HL-60/S4 treated with phorbol 12-myristate 13-acetate at 8.2 ng/mL for 4 days and 3 days (cell line): ENCODE measurements around the gene PPID.

Experiments
- in situ Hi-C: fragments of 300-500 bp; cut with MboI; formaldehyde crosslinking; loops from 2 replicates; pipeline ENCODE4 v1.15.0; 2022; ENCODE audit warnings: low sequenced_read_pairs

Gene PPID

DNA sequence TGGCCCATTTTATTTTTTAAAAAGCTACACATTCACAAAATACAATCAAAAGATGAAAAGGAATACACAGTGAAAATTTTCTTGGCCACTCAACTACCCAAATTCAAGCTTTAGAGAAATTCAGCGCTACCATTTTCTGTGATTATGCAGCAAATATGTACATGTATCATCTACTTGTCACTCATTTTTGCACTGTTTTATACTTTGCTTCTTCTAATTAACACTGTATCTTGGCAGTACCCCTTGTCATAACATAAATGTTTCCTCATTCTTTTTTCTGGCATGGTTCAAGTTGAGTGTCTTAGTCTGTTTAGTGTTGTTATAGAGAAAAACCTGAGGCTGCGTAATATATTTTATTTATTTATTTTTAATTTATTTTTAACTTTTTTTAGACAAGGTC lies 15.7 kb upstream of the PPID start:
- in situ Hi-C loops: loop anchor here (10.0 kb wide), 1 partner anchor 116 kb away; no protein-coding TSS in a partner anchor

DNA sequence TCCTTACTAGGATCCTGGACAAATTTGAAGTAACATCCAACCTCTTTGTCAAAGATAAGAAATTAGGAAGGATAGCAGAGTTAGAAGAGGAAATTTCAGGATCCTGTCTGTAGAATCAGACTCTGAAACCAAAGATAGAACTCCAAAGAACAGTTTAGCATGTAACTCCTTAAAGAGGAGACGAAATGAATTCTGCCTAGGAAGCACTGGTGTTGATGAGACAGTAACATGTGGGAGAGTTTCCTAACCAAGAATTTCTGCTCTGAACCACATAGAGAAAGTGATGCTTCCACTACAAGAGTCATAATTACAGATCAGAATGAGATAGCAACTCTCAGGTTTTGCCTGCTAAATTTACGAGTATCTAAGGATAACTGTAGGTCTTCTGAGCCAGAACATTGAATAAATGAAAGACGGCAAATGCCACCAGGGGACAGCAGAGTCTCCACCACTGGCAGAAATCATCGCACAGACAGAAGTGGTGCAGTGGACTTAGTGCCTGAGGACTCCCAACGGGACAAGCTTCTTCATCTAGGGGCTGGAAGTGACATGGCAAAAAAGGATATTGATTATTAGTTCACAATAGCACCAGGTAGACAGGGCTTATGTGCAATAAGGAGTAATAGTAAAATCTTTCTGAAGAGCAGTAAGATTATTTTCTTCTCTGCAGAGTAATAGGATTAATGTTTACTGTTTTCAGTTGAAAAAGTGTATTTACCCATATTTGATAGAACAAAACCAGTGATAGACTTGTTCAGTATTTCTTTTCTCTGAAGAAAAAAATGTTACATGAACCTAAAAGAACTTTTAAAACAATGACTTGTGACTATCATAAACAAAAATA lies 6.7 kb upstream of the PPID start:
- in situ Hi-C loops: loop anchor here (10.0 kb wide), 1 partner anchor 125 kb away; no protein-coding TSS in a partner anchor

DNA sequence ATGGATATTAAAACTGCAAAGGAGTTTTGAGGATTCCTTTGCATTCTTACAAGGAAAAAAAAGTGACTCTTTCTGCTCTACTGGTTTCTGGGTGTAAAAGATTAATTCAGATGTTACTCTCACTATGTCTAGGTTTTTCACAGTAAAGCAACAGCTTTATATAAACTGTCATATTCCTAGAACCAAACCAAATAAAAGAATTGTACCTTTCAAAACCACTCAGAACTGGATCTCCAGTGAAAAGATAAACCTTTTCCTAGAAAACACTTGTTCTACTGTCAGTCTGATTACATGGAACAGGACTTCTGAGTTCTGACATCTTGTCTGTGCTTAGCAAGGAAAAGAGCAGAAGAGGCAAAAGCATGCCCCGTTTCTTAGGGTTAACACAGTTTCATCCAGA lies 5.0 kb upstream of the PPID start:
- in situ Hi-C loops: no loop called here

GRCh38 chr4:158726633-158727032 lies 3.4 kb upstream of the PPID start:
- in situ Hi-C loops: no loop called here

DNA sequence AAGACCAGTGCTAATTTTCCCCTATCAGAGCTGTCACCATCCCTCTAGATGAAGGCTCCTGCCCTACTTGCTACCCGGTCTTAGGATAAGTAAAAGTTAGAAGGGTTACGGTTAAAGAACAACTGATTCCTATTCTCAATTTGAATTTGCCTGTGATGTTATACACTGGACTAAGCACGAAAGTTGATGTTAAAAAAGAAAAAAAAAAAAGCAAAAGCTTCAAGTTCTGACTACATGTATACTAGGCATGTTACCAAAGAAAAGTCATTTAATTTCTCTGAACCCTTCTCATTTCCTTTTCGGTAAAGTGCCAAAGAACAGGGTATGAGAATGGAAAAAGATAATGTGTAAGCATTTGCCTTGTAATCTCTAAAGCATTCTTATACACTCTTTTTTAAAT lies 1.4 kb upstream of the PPID start:
- in situ Hi-C loops: loop anchor here (25.0 kb wide), 1 partner anchor 463 kb away; no protein-coding TSS in a partner anchor

GRCh38 chr4:158722291-158722916 lies 792 bp downstream of the PPID start:
- in situ Hi-C loops: loop anchor here (25.0 kb wide), 1 partner anchor 465 kb away; no protein-coding TSS in a partner anchor

- in situ Hi-C loops: loop anchor here (25.0 kb wide), 1 partner anchor 466 kb away; no protein-coding TSS in a partner anchor
These were observed 1.5 kb downstream of the PPID start for GRCh38 chr4:158721680-158722079.

- in situ Hi-C loops: loop anchor here (25.0 kb wide), 1 partner anchor 471 kb away; no protein-coding TSS in a partner anchor
These were observed 7.4 kb downstream of the PPID start for GRCh38 chr4:158715802-158716201.

- in situ Hi-C loops: loop anchor here (25.0 kb wide), 1 partner anchor 472 kb away; no protein-coding TSS in a partner anchor
These were observed 8.3 kb downstream of the PPID start for GRCh38 chr4:158714937-158715336.

DNA sequence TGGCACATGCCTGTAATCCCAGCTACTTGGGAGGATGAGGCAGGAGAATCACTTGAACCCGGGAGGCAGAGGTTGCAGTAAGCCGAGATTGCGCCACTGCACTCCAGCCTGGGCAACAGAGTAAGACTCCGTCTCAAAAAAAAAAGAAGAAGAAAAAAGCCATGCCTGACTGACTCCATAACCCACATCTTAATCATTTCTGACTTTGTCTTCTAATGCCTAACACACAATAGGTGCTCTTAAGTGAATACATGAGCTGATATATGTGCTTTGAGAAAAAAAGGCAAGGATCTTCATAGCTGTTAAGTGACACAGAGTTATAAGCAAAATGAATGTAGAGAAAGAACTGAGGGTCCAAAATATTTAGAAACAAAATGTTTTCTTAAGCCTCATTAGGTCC lies 10.6 kb downstream of the PPID start:
- in situ Hi-C loops: loop anchor here (25.0 kb wide), 1 partner anchor 475 kb away; no protein-coding TSS in a partner anchor

DNA sequence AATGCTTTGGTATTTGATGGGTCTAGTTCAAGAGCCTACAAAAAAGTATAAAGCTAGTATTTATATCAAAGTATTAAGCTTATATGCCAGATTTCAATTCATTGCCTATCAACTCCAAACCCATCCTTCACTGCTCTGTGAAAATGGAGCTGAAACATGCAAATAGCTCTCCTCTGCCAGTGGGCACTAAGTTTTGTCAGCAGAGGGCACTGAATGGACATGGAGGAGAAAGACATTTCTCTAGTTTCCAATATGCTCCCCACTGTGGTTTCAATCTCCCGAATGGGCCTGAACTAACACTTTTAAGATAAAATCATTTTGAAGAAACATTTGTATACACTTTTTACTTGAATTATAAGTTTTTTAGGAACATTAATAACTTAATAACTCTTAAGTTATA lies 12.4 kb downstream of the PPID start:
- in situ Hi-C loops: loop anchor here (25.0 kb wide), 1 partner anchor 476 kb away; no protein-coding TSS in a partner anchor

DNA sequence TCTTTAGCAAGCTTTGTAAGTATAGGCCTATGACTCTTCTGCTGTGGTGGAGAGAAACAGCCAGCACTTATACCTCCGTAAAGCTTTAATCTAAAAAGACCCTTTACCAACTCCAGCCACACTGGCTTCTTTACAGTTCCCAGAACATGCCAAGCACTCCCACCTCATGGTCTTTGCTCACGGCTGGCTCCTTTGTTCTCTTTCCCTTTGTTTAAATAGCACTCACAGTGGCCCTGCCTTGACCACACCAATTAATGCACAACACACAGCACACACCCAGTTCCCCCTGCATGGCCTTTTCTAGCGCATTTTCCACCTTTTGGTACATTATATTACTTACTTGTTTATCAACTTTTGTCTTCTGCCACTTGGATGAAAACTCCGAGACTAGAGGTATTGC lies 18.9 kb downstream of the PPID start:
- in situ Hi-C loops: loop anchor here (25.0 kb wide), 1 partner anchor 483 kb away; no protein-coding TSS in a partner anchor

DNA sequence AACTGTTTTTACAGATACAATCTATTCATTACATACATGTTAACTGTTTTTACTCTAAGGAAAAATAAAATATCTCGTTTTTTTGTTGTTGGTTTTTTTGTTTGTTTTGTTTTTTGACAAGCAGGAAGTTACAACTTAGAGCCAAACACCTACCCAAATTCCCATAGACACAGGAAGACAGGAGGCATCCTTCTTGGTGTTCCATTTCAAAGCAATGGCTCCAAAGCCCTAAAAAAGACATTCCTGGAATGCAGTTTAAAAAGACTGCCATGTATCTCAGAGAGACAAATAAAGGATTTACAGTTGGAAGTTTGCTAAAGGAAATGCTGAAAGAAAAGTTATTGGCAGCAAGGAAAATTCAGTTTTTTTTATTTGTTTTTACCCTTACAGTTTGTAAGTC lies 34.4 kb downstream of the PPID start:
- in situ Hi-C loops: no loop called here

- in situ Hi-C loops: no loop called here
These were observed 41.1 kb downstream of the PPID start for GRCh38 chr4:158682066-158682465.

DNA sequence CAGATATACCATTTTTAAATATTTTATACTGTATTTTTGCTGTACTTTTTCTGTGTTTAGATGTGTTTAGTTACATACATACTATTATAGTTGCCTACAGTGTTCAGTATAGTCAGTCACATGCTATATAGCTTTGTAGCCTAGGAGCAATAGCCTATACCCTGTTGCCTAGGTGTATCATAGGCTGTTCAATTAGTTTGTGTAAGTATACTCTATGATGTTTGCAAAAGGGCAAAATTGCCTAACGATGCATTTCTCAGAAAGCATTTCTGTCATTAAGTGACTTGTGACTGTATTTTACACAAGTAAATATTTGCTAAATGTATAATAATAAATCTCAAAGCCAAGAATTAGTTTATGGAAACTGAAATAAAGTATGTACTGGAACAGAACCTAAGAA lies 41.6 kb downstream of the PPID start:
- in situ Hi-C loops: no loop called here

- in situ Hi-C loops: no loop called here
These were observed 44.4 kb downstream of the PPID start for GRCh38 chr4:158678767-158679166.

DNA sequence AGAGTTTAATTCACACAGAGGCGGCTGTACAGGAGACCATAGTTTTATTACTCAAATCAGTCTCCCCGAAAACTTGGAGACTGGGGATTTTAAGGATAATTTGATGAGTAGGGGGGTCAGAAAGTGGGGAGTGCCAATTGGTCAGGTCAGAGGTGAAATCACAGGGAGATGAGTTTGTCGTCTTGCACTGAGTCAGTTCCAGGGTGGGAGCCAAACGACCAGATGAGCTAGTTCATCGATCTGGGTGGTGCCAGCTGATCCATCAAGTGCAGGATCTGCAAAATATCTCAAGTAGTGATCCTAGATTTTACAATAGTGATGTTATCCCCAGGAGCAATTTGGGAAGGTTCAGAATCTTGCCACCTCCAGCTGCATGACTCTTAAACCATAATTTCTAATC lies 47.1 kb downstream of the PPID start:
- in situ Hi-C loops: no loop called here

DNA sequence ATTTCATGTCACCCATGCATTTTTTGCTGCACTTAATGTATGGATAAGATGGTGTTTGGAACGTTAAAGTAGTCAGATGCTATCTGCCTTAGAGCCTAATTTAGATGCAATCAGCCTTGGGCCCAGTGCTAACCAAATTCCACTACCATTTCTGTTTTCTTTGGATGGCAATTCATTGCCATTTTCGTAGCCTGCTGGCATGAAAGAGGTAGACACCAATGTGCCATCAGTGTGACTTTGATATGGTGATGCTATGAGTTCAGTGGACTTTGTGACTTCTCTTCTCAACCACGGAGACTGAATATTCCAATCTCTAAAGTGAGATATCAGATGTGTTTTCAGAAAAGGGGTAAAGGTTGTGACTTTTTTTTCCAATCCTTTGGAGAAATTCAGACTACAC lies 49.6 kb downstream of the PPID start:
- in situ Hi-C loops: no loop called here

DNA sequence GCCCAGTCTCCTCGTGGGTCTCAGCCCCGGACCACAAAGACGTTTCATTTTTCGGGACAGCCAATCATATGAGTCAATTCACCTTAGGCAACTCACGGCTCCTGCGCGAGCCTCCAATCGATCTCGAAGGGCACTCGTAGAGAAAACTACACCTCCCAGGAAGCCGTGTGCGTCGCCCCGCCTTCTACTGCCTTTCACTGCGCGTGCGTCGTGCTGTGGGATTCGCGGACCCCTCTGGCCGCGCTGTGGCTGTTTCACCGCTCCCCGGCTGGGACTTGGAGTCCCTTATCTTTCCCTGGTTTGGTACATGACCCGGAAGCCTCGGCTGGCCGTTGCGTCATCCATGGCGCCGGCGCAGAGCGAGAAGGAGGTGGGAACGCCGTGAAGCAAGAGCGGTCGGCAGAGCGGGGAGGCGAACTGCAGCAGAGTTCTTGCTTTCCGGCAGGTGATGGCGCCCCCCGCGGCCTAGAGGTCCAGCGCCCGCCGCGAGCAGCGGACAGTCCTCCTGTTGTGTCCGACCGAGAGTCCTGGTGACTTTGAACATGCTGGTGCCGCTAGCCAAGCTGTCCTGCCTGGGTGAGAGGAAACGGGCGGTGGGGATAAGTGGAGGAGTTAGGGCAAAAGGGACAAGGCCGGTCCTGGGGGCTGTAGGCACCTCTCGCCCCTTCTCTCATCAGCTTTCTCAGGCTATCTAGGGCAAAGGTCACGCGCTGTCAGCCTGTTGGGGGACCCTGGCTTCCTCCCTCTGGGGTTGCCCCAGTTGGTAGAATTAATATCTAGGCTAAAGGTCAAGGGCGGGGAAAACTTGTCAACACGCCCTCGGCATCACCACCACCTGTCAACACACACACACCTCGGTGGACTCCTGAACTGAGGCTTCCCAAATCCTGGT lies 51.0 kb downstream of the PPID start, which contains the start of gene ETFDH:
Gene ETFDH, plus strand, starts transcription at position 382 of the 892 bp plus-strand sequence. Its CDS starts 161 bp downstream, at position 543.
- in situ Hi-C loops: no loop called here

DNA sequence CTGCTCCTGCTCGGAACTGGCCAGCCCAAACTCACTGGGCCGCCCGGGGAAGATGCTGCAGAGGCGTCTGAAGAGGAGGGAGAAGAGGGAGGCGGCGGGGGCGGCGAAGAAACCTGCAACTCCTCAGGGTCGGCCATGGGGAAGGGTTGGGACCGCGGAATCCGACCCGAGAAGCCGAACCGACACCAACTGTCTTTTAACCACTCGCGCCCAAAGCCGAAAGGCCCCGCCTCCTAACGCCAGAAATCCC lies 51.6 kb downstream of the PPID start, which contains the start of gene C4orf46:
Gene C4orf46, minus strand, starts transcription at position 223 of the 250 bp plus-strand sequence. Its CDS starts 86 bp downstream, at position 137.
- in situ Hi-C loops: no loop called here
